Choroid plexus epithelial cell (primary cell): ENCODE measurements around the gene VEGFB.

Experiments
- DNase-seq: peaks from one replicate; pipeline ENCODE4 v3.0.0-alpha.2; 2010; ENCODE audit warnings: low read depth
- H3K4me3 ChIP-seq: 2 replicates; pipeline ENCODE4 v1.5.1; 2011; ENCODE audit warnings: low read depth, mild to moderate bottlenecking, control low read depth, low read length, moderate library complexity
- TF ChIP-seq, protein P1 (sequence below): conservative IDR thresholded peaks from 2 replicates; pipeline ENCODE4 v1.5.1; 2011; ENCODE audit warnings: low read depth, mild to moderate bottlenecking, control low read depth, inconsistent platforms, low read length, moderate library complexity

Gene VEGFB

DNA sequence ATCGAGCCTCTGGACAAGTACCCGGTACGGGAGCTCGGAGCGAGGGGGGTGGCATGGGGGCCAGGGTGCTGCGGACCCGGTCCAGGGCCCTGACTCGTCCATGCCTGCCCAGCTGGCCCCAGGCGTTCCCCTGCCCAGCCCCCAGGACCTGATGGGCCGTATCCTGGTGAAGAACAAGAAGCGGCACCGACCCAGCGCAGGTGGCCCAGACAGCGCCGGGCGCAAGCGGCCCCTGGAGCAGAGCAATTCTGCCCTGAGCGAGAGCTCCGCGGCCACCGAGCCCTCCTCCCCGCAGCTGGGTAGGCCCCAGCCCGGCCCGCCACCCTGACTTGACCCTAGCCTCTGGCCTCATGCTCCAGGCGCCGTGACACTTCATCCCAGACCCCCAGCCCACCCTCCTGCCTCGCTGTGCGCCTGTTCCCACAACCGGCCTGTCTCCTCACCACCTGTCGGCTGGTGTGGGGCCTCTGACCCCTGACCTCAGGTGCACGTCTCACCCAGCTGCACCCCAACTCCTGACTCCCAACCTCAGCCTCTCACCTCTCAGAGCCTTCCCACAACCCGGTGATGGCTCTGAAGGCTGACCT is 24.7 kb downstream of the VEGFB start:
- TF ChIP-seq, protein P1, sequence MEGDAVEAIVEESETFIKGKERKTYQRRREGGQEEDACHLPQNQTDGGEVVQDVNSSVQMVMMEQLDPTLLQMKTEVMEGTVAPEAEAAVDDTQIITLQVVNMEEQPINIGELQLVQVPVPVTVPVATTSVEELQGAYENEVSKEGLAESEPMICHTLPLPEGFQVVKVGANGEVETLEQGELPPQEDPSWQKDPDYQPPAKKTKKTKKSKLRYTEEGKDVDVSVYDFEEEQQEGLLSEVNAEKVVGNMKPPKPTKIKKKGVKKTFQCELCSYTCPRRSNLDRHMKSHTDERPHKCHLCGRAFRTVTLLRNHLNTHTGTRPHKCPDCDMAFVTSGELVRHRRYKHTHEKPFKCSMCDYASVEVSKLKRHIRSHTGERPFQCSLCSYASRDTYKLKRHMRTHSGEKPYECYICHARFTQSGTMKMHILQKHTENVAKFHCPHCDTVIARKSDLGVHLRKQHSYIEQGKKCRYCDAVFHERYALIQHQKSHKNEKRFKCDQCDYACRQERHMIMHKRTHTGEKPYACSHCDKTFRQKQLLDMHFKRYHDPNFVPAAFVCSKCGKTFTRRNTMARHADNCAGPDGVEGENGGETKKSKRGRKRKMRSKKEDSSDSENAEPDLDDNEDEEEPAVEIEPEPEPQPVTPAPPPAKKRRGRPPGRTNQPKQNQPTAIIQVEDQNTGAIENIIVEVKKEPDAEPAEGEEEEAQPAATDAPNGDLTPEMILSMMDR = no peak
- no peak for DNase-seq
- H3K4me3 ChIP-seq = no peak overlapping the region

DNA sequence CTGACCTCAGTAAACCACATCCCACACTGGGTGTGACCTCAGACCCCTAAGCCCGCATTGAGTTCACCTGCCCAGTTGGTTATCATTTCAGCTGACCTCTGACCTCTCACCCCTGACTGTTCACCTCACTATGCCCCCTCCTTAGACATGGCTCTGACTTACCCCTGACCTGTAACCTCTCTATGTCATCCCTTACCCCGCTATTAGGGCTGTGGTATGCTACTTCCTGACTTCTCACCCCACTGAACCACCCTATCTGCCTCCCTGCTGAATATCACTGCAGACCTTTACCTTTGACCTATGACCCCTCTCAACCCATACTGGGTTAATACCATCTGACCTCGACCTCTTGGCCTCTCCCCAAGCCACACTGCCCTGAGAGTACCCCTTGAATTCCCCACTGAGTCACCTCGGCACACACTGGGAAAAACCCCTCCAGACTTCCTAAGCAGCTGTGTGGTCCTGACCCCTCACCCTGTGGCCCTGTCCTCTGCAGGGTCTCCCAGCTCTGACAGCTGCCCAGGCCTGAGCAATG is 25.2 kb downstream of the VEGFB start:
- DNase-seq = no peak
- no peak overlapping the region for H3K4me3 ChIP-seq
- TF ChIP-seq, protein P1 = no peak

DNA sequence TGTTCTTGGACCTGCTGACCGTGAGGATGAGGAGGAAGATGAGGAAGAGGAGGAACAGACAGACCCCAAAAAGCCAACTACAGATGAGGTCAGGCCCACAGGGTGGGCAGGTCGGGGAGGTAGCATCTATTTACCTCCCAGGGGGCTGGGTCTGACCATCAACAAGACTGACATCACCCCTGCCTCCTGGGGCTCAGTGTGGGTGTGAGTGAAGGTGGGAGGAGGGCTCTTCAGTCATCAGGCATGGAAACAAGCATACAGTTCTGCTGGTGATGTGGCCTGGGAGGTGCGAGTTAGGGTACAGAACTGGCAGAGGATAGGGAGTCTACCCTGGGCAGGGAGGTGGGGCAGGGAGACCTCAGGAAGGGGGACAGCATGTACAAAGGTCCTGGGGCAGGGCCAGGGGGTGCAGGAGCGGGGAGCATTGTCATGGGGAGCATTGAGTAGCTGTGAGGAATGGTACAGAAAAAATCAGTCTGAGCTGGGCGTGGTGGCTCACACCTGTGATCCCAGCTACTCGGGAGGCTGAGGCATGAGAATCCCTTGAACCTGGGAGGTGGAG is 25.8 kb downstream of the VEGFB start:
- TF ChIP-seq, protein P1 = no peak
- no peak for DNase-seq
- H3K4me3 ChIP-seq = no peak overlapping the region

DNA sequence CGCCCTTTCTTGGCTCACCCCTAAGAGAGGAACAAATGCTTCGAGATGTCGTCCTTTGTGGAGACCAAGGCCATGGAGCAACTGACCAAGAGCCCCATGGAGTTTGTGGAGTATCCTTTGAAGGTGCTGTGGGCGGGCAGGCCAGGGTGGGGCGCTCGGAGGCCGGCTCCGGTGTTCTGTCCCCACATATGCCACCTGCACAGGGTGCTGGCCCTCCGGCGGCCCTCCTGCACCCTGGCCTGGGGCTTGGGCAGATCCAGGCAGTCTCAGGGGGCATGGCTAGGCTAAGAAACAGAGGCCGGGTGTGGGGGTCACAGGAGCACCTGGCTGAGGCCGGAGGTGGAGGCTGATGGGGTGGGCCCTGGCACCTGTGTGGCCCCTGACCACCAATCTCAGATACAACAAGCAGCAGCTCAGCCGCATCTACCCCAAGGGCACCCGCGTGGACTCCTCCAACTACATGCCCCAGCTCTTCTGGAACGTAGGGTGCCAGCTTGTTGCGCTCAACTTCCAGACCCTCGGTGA is 27.2 kb downstream of the VEGFB start:
- H3K4me3 ChIP-seq = no peak overlapping the region
- DNase-seq = no peak
- TF ChIP-seq, protein P1 = no peak

DNA sequence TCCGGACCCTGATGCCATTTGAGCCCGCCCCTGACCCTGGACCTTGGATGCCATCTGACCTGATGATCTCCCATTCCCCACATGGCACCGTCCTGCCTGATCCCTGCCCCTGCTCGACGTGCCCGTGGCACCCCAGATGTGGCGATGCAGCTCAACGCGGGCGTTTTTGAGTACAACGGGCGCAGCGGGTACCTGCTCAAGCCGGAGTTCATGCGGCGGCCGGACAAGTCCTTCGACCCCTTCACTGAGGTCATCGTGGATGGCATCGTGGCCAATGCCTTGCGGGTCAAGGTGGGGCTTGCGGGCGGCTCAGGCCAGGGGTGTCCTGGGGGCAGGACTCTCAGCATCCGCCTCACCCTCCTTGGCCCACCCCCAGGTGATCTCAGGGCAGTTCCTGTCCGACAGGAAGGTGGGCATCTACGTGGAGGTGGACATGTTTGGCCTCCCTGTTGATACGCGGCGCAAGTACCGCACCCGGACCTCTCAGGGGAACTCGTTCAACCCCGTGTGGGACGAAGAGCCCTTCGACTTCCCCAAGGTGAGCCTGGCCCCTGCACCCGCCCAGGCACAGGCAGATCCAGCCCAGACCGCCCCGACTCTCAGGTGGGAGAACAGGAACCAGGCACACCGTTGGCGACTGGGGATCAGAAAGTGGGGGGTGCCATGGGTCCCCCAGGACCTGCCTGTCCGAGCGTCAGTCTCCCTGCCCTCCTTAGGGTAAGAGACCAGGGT is 28.1 kb downstream of the VEGFB start:
- TF ChIP-seq, protein P1 = no peak
- H3K4me3 ChIP-seq = no peak overlapping the region
- DNase-seq = no peak

DNA sequence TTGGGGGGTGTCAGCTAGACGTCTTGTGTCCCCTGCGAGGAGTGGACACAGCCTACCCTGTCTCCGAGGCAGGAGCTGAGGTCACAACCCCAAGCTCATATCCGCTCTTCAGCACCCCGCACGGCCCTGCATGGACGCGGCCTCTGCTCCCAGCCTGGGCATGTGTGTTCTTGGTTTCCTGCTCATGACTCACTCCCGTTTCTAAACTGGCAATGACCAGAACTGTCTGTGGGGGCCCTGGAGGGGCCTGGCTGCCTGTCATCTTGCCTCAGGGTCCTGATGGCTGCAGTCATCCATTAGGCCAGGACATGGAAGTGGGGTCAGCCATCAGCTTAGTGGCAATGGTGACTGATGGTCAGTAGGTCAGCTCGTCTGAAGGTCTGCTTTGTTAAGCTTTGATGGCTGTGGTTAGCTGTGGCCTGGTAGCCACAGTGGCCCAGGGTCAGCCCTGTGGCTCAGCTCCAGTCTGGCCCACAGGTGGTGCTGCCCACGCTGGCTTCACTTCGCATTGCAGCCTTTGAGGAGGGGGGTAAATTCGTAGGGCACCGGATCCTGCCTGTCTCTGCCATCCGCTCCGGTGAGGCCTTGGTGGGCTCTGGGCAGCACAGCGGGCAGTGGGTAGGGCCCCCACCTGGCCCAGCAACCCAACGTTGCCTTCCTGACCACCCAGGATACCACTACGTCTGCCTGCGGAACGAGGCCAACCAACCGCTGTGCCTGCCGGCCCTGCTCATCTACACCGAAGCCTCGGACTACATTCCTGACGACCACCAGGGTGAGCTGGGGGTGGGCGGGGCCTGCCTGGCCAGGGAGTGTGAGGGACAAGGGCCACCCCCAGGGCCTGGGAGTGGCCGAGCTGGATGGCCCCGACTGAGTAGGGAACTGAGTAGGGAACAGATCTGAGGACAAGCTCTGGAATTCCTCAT is 28.9 kb downstream of the VEGFB start:
- TF ChIP-seq, protein P1 = no peak
- DNase-seq = peak; percentile 82
- no peak overlapping the region for H3K4me3 ChIP-seq
